K562 (cell line): Measurements from ENCODE around the gene RPL15. TPM values are rescaled to one million over a fixed set of nuclear protein-coding genes. Genes with fewer than 3 reads are reported as not detected.
A peak's percentile ranks its signal among the peaks of the same experiment; 100 is the strongest.

Experiments used
- CHD2 ChIP-seq: IDR thresholded peaks from 2 replicates; pipeline ENCODE4 v1.6.1; 2011; ENCODE audit warnings: low read depth, low read length
- ETV5 ChIP-seq: sonication (generic); formaldehyde crosslinking; IDR thresholded peaks from 2 replicates; pipeline ENCODE4 v1.4.0; 2020; ENCODE audit warnings: low read depth, mild to moderate bottlenecking, missing genetic modification reagents
- FOS ChIP-seq: IDR thresholded peaks from 3 replicates; pipeline ENCODE4 v1.6.1; 2011; ENCODE audit not compliant: insufficient read length; ENCODE audit errors: extremely low read depth
- FOXA1 ChIP-seq: fragments of 450-650 bp; IDR thresholded peaks from 2 replicates; pipeline ENCODE4 v1.6.1; 2016; ENCODE audit warnings: mild to moderate bottlenecking, borderline replicate concordance
- KAT2B ChIP-seq: IDR thresholded peaks from one replicate; pipeline ENCODE4 v1.6.1; 2012; ENCODE audit warnings: low read depth, mild to moderate bottlenecking, control low read depth, inconsistent platforms, low read length, moderate library complexity
- KAT7 ChIP-seq: sonication (generic); formaldehyde crosslinking; IDR thresholded peaks from 2 replicates; pipeline ENCODE4 v1.8.0; 2022; ENCODE audit warnings: missing genetic modification reagents, mild to moderate bottlenecking, borderline replicate concordance
- KHSRP ChIP-seq: fragments of 450-650 bp; IDR thresholded peaks from 2 replicates; pipeline ENCODE4 v1.6.1; 2017
- KLF16 ChIP-seq: IDR thresholded peaks from 2 replicates; pipeline ENCODE4 v1.6.1; 2016; ENCODE audit warnings: antibody characterized with exemption
- L3MBTL2 ChIP-seq: fragments of 450-650 bp; IDR thresholded peaks from 2 replicates; pipeline ENCODE4 v1.6.1; 2016; ENCODE audit warnings: mild to moderate bottlenecking, moderate library complexity
- MAZ ChIP-seq, 2 experiments: fragments of 450-650 bp in 1 of 2; sonication (generic) in 1 of 2; formaldehyde crosslinking; IDR thresholded peaks in 1 of 2; conservative IDR thresholded peaks in 1 of 2; 2 replicates each; pipeline versions ENCODE4 v1.4.0 to v1.5.0; 2020; ENCODE audit warnings: mild to moderate bottlenecking in 1 of 2, missing genetic modification reagents in 1 of 2
- NELFE ChIP-seq: IDR thresholded peaks from 2 replicates; pipeline ENCODE4 v1.6.1; 2011; ENCODE audit warnings: mild to moderate bottlenecking; ENCODE audit not compliant: insufficient read depth, insufficient read length
- NR4A1 ChIP-seq, 2 experiments: fragments of 250-450 bp in 1 of 2; fragments of 450-650 bp in 1 of 2; sonication (Bioruptor Pico) in 1 of 2; IDR thresholded peaks; 2 replicates each; pipeline versions ENCODE4 v1.4.0 to v1.6.1; 2016 to 2020; ENCODE audit warnings: mild to moderate bottlenecking in 2 of 2, missing compliant biosample characterization in 1 of 2, missing genetic modification characterization in 1 of 2, moderate library complexity in 1 of 2
- PHF21A ChIP-seq: fragments of 450-650 bp; IDR thresholded peaks from 2 replicates; pipeline ENCODE4 v1.6.1; 2017; ENCODE audit warnings: low read depth, borderline replicate concordance
- PHF8 ChIP-seq: fragments of 200-600 bp; sonication (generic); IDR thresholded peaks from 2 replicates; pipeline ENCODE4 v1.6.1; 2012; ENCODE audit warnings: mixed run types, mild to moderate bottlenecking, inconsistent platforms, low read length, moderate library complexity, borderline replicate concordance
- RUNX1 ChIP-seq: sonication (generic); IDR thresholded peaks from 2 replicates; pipeline ENCODE4 v1.6.1; 2016; ENCODE audit warnings: antibody characterized with exemption, low read depth
- SAP30 ChIP-seq: fragments of 200-600 bp; sonication (generic); IDR thresholded peaks from 2 replicates; pipeline ENCODE4 v1.6.1; 2012; ENCODE audit warnings: borderline replicate concordance, low read depth, mild to moderate bottlenecking, moderate library complexity, low read length, control low read depth, inconsistent platforms; ENCODE audit not compliant: insufficient read depth, poor library complexity, severe bottlenecking
- THRB ChIP-seq: fragments of 450-650 bp; formaldehyde crosslinking; conservative IDR thresholded peaks from 2 replicates; pipeline ENCODE4 v1.4.0; 2022; ENCODE audit warnings: mild to moderate bottlenecking, missing genetic modification characterization
- XRCC5 ChIP-seq: fragments of 200-400 bp; formaldehyde crosslinking; IDR thresholded peaks from 2 replicates; pipeline ENCODE4 v1.6.1; 2017; ENCODE audit warnings: low read depth, mild to moderate bottlenecking, low read length
- ZBTB17 ChIP-seq: fragments of 450-650 bp; formaldehyde crosslinking; IDR thresholded peaks from 2 replicates; pipeline ENCODE4 v1.4.0; 2020; ENCODE audit warnings: mild to moderate bottlenecking
- ZNF140 ChIP-seq: fragments of 250-450 bp; sonication (Bioruptor Pico); IDR thresholded peaks from 2 replicates; pipeline ENCODE4 v1.8.0; 2021; ENCODE audit warnings: moderate library complexity, mild to moderate bottlenecking, inconsistent platforms
- ZNF445 ChIP-seq: fragments of 250-450 bp; sonication (Bioruptor Pico); IDR thresholded peaks from 2 replicates; pipeline ENCODE4 v1.4.0; 2020; ENCODE audit warnings: low read depth, mild to moderate bottlenecking, moderate library complexity
- ZNF507 ChIP-seq: conservative IDR thresholded peaks from 2 replicates; pipeline ENCODE4 v1.6.1; 2017; ENCODE audit warnings: missing genetic modification characterization, missing compliant biosample characterization
- polyA plus RNA-seq, 8 experiments: library from polyadenylated mRNA; depleted of rRNA in 4 of 8; stranded (reverse) in 5 of 8; unstranded in 3 of 8; fragments of >200 nt; fragmentation: Nextera tagmentation in 2 of 8; fragmentation: Illumina TruSeq in 1 of 8; extraction: Ambion mirVana in 2 of 8; extraction: Trizol in 1 of 8; gene quantifications; 2 replicates each; pipeline versions ENCODE4 v1.2.1 to v1.2.3, GENCODE V29; 2011 to 2014; ENCODE audit warnings: inconsistent platforms in 1 of 8, missing spikeins in 1 of 8
- total RNA-seq, 7 experiments: library from RNA; depleted of rRNA in 6 of 7; stranded (reverse); fragments of >200 nt in 6 of 7; fragmentation: Illumina TruSeq in 2 of 7; extraction: Trizol in 2 of 7; gene quantifications; 2 replicates each; pipeline versions ENCODE4 v1.2.1 to v1.2.3, GENCODE V29; 2011 to 2021; ENCODE audit warnings: low replicate concordance in 1 of 7
- TF ChIP-seq, protein P1 (sequence below): fragments of 450-650 bp; formaldehyde crosslinking; IDR thresholded peaks from 2 replicates; pipeline ENCODE4 v1.4.0; 2022; ENCODE audit warnings: missing genetic modification characterization
- TF ChIP-seq, protein P2 (sequence below): fragments of 250-450 bp; sonication (Bioruptor Pico); IDR thresholded peaks from 2 replicates; pipeline ENCODE4 v1.5.0; 2020; ENCODE audit warnings: mild to moderate bottlenecking, borderline replicate concordance

RPL15 gene
- total and polyA plus RNA-seq, 9 of the 15 experiments (the other 6 are each of a cell fraction or from before 2014, with no cell fraction given) = 2,393 to 8,850 (median 3,928) TPM

DNA sequence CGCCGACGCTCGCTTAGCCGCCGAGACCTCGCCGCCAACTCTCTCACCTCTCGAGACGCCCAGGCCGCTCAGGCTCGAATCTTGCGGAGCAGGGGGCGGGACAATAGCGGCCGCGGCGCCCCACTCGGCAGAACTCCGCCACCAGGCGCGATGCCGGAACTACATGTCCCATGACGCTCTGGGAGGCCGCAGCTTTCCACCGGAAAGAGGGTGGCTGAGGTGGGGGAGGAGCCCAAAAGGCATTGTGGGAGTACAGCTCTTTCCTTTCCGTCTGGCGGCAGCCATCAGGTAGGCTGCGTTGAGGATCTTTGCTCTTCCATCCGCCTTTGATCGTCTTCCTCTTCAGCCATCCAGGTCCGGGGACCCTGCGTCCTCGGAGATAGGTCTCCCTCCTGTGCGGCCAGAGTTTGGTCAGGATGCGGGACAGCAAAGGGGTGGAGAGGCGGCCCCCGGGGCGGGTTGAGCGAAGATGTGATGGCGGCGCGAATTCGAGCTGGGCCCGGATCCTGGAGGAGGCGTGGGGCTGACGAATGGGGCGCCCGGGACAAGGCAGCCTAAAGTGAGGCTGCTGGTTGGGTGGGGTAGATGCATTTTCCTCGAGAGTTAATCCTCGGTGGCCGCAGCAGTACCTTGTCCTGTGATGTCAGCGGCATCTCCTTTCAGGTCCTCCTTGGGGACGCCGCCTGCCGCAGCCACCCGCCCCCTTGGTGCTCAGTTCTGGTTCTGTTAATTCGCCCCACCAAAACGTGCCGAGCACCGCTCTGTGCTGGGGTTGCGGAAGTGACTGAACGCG, at the start of gene RPL15, which contains the start of gene NKIRAS1 (continued):
- TF ChIP-seq KHSRP = no peak
- TF ChIP-seq ETV5 (CRISPR knock-in tag) = peak; percentile 89
- no peak; the same call in 1 of the 2 replicates for TF ChIP-seq KLF16
- TF ChIP-seq RUNX1 = 0 out of 2 replicates have a peak, but pooled peaks have one; percentile 23
- TF ChIP-seq ZNF140 (CRISPR knock-in tag) = no peak
- no peak for TF ChIP-seq NR4A1 (CRISPR knock-in tag; IDR thresholded peaks at IDR 0.05)
- peak; percentile 72; the same call in 1 of the 2 replicates for TF ChIP-seq NR4A1 (tag; IDR thresholded peaks at IDR 0.05)
- peak; percentile 85; the same call in 1 of the 2 replicates for TF ChIP-seq XRCC5
- no peak for TF ChIP-seq FOS
- peak; percentile 77 to 92; a peak in 3 of 4 replicates for TF ChIP-seq MAZ (CRISPR knock-in tag; conservative IDR thresholded peaks at IDR 0.05 in 1 of 2, IDR thresholded peaks at IDR 0.05 in 1 of 2)
- TF ChIP-seq NELFE = peak; percentile 87
- TF ChIP-seq, protein P1, sequence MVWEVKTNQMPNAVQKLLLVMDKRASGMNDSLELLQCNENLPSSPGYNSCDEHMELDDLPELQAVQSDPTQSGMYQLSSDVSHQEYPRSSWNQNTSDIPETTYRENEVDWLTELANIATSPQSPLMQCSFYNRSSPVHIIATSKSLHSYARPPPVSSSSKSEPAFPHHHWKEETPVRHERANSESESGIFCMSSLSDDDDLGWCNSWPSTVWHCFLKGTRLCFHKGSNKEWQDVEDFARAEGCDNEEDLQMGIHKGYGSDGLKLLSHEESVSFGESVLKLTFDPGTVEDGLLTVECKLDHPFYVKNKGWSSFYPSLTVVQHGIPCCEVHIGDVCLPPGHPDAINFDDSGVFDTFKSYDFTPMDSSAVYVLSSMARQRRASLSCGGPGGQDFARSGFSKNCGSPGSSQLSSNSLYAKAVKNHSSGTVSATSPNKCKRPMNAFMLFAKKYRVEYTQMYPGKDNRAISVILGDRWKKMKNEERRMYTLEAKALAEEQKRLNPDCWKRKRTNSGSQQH (CRISPR knock-in tag) = peak; percentile 26; the same call in 1 of the 2 replicates
- peak; percentile 78 for TF ChIP-seq ZBTB17 (CRISPR knock-in tag)
- peak; percentile 64 for TF ChIP-seq L3MBTL2
- peak; percentile 63; the same call in 1 of the 2 replicates for TF ChIP-seq ZNF445 (CRISPR knock-in tag)
- TF ChIP-seq, protein P2, sequence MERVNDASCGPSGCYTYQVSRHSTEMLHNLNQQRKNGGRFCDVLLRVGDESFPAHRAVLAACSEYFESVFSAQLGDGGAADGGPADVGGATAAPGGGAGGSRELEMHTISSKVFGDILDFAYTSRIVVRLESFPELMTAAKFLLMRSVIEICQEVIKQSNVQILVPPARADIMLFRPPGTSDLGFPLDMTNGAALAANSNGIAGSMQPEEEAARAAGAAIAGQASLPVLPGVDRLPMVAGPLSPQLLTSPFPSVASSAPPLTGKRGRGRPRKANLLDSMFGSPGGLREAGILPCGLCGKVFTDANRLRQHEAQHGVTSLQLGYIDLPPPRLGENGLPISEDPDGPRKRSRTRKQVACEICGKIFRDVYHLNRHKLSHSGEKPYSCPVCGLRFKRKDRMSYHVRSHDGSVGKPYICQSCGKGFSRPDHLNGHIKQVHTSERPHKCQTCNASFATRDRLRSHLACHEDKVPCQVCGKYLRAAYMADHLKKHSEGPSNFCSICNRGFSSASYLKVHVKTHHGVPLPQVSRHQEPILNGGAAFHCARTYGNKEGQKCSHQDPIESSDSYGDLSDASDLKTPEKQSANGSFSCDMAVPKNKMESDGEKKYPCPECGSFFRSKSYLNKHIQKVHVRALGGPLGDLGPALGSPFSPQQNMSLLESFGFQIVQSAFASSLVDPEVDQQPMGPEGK = no peak
- peak; percentile 100 for TF ChIP-seq PHF8
- TF ChIP-seq ZNF507 (tag) = no peak
- peak; percentile 98; the same call in 1 of the 2 replicates for TF ChIP-seq KAT7 (CRISPR knock-in tag)
- TF ChIP-seq KAT2B = peak; percentile 26
- peak; percentile 84 for TF ChIP-seq CHD2
- TF ChIP-seq FOXA1 = no peak
- peak; percentile 88 for TF ChIP-seq THRB
- TF ChIP-seq PHF21A = peak; percentile 1; the same call in 1 of the 2 replicates
- TF ChIP-seq SAP30 = peak; percentile 61
